Activated CD4-positive, alpha-beta T cell treated with anti-CD3 and anti-CD28 coated beads for 4 hours (primary cell): ENCODE results near the gene EDNRA.
"Not testable (repeated sequence)": the region's sequence is repeated elsewhere in the genome, so short reads cannot be mapped to it uniquely, and the experiment has no call there.

ENCODE experiments used
- DNase-seq, 2 donors: peaks; one replicate each; pipeline ENCODE4 v3.0.0-alpha.2; 2020

EDNRA gene

DNA sequence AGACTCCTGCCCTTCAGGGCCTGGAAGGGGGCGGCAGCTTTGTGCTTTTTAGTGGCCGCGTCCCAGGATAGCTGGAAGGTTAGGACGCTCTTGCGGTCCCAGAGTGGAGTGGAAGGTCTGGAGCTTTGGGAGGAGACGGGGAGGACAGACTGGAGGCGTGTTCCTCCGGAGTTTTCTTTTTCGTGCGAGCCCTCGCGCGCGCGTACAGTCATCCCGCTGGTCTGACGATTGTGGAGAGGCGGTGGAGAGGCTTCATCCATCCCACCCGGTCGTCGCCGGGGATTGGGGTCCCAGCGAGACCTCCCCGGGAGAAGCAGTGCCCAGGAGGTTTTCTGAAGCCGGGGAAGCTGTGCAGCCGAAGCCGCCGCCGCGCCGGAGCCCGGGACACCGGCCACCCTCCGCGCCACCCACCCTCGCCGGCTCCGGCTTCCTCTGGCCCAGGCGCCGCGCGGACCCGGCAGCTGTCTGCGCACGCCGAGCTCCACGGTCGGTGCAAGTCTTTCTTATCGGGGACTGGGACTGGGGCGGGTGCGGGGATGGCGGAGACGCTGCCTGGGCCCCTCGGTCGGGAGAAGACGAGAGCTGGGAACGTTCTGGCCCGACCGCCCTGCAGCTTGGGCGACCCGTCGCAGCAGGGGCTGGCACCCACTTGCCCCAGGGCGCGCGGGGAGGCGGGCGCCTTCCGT, at the start of gene EDNRA:
Gene EDNRA (plus strand): TSS at position 207 of the 686 bp plus-strand sequence. CDS start 4,585 bp downstream, outside the sequence.
- DNase-seq: no peak

DNA sequence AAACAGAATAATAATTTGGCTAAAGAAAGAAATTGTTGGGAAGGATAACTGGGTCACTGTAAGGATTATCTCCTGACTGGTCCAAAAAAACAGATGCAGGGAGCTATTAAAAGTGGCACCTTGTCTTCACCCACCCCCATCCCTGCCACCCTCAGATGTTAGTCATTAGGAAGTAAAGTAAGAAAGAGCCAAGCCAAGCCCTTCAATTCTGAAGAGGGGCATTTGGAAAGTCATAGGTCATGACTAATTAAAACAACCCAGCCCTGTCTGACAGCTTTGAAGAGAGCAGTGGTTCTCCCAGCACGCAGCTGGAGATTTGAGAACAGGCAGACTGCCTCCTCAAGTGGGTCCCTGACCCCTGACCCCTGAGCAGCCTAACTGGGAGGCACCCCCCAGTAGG, 46.5 kb upstream of the EDNRA start:
- DNase-seq: not testable (repeated sequence)

DNA sequence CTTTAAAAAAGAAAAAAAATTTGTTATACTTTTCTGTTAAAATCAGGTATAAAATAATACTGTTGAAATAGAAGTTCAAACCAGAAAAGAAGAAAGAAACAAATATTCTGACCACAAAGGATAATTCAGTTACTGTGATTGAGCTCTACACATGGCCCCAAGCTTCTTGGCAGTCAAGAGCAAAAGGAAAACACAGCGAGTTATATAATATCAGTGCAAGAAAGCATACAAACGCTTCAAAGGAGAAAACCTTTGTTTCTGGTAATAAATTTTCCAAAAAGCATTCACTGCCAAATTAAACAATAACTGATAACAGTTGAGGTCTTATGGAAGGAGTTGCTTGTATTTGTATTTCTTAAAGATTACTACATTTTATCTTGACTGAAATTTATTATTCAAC, 40.5 kb upstream of the EDNRA start:
- no peak for DNase-seq

DNA sequence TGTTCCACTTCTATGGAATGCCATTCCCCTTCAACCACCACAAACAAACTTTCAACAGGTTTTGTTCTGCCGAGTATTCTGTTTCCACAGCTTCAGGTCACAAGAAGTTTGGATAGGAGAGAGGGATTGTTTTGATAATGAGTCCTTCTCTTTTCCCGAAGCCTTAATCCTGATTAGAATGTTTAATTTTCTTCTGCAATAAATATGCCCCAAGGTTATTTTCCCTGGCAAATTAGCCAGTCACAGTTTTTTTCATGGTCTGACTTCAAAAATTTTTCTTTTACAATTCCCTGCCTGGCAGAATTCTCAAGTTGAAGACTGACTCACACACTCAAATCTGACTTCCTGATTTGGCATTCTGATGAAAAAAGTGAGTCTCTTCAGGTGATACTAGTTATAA, 33.1 kb upstream of the EDNRA start:
- no peak for DNase-seq

DNA sequence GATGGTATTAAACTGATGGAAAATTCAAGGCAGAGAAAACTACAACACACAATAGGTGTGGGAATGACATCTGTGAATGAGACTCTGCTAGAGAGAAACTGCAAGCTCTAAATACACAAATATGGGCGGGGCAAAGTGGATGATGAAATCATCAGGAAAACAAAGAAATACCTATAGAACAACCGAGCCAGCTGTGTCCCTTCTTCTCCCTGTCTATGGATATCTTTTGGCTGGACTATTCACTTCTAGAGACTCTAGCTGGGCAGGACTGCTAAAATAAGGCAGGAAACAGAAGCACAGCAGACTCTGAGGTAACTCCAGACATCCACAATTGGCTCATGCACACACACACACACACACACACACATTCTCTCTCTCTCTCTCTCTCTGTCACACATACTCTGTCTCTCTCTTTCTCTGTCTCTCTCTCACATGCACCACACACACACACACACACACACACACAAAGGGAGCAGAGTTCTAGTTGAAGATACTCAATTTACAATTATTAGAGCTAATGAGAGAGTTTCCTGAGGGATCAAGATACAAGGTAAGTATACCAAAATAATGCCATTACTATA, 27.2 kb upstream of the EDNRA start:
- DNase-seq: no peak

DNA sequence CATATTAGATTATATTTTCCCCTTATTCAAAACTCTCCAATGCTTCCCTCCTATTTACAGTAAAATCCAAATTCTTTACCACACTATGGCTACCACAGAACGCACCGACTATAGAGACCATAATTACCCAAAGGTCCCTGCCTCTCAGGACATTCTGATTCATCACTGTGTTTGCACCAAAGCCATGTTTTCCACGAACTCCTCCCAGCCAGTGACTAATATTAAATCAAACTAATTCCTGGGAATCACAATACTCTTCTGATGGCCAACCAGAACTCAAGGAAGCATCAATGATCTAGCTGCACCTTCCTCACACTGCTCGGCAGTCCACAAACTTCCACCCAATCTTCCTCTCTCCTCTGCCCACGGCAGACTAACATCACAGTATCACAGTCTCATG, 24.2 kb upstream of the EDNRA start:
- no peak for DNase-seq

DNA sequence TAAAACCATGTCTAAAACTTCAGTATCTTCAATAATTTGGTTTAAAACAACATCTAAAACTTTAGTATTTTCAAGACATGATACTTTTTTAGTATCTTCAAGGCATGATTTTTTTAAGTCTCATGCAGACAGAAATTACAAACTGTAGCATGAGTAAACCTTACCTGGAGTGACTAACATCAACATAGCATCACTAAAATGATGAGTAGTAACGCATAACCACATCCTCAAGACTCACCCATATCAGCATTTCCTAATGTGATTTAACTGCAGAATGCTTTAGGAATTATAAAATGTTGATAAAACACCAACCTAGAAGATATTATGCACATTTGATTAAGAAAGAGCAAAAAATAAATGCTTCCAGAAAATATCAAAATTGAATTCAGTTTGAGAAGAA, 19.7 kb upstream of the EDNRA start:
- DNase-seq: no peak

DNA sequence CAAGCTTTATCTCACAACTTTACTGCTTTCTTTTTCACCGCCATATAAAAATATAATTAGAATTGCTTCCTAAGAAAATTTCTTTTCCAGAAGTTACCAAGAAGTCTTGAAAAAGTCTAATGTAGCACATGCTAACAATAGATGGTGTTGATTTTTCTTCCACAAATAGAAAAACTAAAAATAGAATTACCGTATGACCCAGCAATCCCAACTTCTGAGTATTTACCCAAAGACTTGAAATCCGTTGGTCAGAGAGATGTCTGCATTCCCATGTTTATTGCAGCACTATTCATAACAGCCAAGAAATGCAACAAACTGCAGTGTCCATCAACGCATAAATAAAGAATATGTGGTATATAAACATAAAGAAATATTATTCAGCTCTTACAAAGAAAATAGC, 17.8 kb upstream of the EDNRA start:
- DNase-seq: no peak

DNA sequence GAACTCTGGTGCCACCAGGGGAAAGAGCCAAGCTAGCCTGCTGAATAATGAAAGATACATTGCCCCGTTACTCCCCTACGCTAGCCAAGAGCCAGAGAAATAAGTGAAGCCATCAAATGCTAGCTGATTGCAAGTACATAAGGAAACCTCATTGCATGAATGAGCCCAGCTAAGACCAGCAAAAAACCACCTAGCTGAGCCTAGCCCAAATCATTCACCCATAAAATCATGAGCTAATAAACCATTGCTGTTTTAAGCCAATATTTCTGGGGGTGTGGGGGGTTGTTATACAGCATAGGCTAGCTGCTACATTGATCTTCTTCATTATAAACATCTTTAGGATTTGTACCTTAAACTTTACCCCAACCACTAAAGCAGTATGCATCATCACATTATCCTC, 15.4 kb upstream of the EDNRA start:
- DNase-seq: no peak

DNA sequence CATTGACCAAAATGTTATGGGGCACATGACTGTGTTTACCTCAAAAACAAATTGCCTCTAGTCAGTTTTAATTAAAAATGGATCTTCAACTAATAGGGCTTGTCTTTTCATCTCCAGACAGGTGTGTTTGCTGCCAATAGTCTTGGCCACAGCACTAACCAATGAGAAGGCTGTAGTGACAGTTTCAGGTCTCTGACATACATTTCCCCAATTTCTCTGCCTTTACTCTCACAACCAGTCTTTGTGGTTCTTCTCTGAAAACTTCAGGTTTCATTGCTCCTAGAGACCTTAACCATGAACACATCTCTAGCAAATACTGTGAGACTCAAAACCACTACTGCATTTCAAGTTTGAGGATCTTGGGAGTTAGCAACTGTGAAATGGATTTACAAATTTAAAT, 3.5 kb upstream of the EDNRA start:
- no peak for DNase-seq

DNA sequence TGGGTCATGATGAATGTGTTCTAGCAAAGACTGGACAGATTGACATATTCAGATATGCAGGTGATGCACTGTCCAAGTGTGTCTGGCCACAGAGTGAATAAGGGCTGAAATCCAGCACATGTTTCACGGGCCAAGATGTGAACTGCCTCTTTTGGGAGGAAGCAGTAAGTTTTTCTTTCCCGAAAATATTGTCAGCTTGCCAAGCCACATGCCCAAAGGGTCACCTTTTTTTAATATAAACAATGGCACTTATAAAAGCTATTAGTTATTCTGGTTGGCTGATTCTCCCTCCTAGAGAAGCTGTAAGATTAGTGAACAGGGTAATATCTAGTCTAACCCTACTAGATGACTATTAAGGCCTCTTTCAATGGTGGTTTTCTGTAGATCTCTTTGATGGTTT, 1.5 kb upstream of the EDNRA start:
- DNase-seq: no peak

DNA sequence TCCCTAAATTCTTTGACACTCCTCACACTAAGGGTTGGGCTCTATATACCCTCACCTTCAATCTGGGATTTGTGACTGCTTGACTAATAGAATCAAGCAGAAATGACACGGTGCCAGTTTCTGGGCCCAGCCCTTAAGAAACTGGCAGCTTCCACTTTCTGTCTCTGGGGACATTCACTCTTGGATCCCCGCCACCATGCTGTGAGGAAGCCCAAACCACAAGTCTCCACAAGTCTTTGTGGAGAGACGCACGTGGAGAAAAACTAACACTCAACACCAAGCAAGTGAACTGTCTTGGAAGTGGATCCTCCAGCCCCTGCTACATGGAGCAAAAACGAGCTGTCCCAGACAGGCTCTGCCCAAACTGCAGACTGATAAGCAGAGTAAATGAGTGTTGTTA, 1.1 kb upstream of the EDNRA start:
- DNase-seq: no peak

DNA sequence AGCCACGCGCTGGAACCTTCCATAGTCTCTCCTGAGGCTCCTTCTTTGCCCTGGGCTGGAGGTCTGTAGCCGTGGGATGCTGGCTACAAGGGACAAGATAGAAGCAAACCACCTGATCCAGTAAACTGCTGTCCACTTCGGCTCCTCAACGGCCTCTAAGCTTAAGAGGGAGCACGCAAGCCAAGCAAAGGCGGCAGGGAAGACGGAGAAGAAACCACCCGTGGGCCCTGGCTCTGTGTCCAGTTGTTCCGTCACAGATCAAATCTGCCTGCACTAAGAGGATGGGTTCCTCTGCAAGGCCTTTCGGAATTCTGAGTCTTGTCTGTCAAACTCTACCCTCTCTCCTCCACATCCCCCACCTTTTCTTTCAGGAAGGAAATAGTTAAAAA, 401 bp upstream of the EDNRA start:
- DNase-seq: no peak

DNA sequence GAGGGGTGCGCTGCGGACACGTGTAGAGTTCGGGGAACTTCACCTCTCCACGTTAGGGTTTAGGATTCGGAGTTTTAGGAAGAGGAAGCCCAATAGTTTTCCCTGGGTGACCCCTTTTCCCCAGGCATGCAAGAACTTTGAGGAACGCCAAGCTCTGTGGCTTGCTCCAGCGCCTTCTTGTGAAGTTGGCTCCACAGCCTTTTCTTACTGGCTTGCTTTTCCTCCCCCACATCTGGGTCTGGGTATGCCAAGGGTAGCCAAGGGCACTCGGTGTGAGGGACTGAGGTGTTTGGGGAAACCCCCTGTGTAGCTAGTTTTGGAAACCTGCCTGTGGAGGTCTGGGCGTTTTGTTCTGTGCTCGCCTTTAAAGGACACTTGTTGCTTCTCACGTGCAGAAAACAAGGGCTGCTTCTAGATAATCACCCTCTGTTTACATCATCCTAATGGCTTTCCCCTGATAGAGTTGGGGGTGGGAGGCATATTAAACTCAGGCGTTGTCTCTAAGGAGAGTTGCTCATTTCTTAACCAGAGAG, 746 bp downstream of the EDNRA start:
- DNase-seq: no peak

DNA sequence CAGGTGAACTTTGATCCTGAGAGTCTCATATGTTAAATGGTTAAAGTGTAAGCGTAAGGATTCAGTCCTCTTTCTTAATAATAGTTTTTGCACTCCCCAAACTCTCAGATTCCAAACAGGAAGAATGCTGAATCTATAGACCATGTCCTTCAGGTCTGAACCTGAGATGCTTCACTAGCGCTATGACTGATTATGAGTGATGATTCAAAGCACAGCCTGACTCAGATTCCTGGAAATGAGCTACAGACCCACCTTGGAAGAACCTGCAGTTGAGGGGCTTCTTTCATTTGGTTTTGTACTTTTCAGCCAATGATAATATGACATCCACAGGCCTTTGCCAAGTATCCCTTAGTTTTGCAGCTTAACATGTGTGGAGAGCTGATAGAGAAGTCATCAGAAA, 1.4 kb downstream of the EDNRA start:
- no peak for DNase-seq

DNA sequence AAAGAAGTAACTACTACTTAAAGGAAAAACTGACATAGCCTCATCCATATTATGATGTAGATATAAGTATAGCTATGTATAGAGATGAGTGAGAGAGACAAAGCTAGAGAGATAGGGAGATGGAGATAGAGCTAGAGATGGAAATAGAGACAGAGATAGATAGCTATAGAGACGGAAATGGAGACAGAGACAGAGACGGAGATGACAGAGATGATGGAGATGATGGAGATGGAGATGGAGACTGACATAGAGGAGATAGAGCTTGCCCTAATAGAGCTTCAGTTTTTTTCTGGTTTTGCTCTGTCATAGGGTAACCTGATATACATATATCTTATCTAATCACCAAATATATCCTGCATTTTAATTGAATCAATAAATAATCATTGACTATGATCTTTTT, 4.3 kb downstream of the EDNRA start:
- no peak for DNase-seq

DNA sequence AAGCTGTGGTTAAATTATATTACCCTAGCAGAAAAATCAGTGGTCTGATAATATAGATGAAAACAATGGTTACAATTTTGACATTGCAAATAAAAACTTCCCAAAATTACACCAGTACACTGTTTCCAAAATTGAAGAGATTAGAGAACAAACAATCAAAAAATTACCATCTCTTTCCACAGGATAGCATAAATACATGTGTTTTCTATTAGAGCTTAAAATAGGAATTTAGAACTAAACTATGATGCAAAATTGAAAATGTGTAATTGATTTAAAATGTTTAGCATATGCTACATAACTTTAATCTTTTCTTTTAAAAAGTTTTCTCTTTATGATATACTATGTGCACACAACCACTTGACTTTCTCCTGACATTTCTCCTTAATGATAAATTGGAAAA, 6.7 kb downstream of the EDNRA start:
- DNase-seq: no peak

DNA sequence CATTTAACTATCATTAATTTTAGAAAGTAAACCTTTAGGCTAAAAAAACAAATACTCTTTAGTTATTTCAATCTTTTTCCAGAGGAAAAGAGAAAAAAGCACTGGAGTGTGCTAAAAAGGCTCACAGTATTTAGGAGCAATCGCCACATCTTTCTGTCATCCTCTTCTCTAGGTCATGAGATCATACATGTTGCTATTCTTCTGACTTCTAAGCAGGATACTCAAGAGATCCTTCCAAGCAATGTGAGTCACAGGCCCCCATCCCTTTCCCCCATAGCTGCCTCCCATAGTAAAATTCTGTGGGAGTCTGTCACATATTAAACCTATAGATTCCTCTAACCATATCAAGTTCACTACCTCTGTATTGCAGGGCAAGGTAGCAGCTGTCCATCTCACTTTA, 7.7 kb downstream of the EDNRA start:
- no peak for DNase-seq

DNA sequence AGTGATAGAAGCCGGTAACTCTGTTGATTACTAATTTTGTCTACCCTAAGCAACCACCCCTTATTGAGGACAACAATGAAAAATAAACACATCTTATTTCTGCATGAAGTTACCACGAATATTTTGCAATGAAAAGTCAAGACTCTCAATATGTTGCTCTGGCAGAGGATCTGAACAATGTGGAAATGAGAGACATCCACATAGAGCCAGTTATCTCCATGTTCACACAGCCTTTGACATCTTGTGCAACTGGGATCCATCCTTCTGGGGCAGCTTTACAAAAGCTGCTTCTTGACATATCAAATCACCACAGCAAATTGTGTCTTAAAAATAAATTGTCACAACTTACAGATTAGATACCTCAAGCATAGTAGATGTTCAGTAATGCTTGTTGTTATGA, 10.2 kb downstream of the EDNRA start:
- no peak for DNase-seq

DNA sequence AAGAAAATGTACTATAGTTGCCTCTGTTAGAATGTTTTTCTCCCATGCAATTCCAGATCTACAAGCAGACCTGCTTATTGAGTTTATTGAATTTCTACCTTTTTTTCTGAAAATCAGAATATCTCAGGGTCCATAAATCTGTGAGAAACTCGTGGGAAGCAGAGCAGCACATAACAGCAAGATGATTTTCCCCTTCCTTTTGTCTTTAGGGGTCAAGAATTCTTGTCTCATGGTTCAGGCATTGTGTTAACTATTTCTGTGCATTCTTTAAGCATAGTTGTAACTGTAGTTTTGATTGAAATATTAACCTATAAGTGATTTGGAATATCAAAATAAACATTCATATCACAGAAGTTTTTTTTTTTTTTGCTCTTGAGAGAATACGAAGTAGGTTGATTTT, 11.4 kb downstream of the EDNRA start:
- no peak for DNase-seq

DNA sequence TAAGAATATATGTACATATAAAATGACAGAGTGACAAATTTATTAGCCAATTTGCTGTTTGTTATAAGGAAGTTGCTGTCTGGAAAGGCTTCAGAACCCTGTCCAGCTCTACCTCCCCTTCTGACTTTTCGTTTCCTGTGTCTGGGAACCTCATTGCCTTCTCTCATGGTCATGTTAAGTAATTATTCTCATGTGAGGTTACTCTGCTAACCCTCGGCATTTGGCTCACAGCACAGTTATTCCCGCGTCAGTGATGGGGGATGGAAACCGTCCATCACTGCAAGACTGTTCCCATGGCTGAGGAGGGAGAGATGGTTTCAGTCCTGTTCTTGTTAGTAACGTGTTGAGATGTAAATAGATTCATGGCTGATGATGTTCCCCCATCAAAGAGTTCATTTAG, 11.9 kb downstream of the EDNRA start:
- no peak for DNase-seq

DNA sequence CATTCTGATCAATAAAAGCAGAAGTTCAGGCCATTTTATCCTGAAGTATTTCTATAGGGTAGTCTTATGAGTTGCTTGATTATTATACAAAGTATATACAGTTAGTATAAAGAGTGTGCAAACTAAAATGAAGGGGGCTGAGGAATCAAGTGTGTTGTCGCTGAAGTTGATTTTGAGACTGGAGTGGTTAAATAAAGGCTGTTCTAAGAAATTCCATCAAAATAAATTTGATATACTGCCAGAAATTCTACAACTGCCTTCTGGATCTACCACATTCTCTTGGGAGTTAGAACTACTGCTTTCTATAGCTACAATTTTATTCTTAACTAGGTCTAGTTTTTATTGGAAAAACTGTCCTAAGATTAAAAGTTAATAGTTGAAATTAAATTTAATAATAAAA, 12.4 kb downstream of the EDNRA start:
- no peak for DNase-seq

DNA sequence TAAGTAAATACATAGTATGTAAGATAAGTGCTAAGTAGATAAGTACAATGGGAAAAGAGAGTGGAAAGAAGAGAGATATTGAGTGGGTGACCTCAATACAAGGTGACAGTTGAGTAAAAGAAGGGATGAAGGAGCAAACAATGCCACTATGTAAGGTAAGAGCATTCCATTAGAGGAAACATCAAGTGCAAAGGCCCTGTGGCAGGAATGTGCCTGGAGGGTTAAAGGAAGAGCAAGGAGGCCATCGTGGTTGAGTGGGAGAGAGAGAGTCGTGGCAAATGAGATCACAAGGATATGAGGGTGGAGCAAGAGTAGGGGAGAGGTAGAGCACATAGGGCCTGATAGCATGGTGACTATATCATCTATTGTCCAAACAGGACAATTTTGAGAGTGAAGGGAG, 13.4 kb downstream of the EDNRA start:
- DNase-seq: no peak

DNA sequence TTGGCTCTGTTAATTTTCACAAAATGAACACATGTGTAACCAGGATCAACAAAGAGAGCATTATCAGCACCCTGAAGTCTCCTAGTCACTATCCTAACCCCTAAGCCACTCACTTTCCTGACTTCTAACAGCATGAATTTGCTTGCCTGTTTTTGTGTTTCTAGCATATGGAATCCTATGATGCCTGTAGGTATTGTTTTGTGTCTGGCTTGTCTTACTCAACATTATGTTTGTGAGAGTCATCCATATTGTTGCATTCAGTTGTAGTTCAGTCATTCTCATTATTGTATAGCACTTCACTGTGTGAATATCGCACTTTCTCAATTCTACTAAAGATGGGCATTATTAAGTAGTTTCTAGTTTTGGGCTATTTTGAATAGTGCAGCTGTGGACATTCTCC, 15.6 kb downstream of the EDNRA start:
- DNase-seq: no peak

DNA sequence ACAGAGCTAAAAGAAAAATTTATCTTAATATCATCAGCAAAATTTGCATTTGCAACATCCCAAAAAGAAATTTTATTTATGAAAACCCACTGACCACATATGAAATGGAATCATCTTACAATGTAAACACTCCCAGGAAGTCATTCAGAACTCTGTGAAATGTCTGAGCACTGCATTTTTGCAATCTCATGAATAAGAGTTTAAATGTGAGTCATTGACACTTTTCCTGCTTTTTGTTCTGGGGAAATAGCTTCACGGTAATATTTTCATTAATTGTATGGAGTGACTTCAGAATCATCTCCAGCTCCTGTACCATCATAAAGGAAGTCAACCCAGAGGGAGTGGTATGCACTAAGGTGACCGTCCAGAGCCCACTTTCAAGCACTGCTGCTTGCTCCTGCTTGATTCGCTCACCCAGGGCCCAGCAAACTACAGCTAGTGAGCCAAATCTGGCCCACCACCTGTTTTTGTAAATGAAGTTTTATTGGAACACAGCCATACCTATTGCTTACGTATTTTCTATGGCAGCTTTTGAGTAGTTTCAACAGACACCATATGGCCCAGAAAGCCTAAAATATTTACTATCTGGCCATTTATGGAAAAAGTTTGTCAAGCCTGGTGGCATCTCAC, 17.2 kb downstream of the EDNRA start:
- no peak for DNase-seq
